HG03103 (cell line): ENCODE results near the gene KLHDC10.
A peak's percentile ranks its signal among the peaks of the same experiment; 100 is the strongest.
"Not testable (repeated sequence)": the region's sequence is repeated elsewhere in the genome, so short reads cannot be mapped to it uniquely, and the experiment has no call there.

ENCODE experiments used
- ATAC-seq: cut with Tn5 transposase; IDR thresholded peaks from one replicate; pipeline ENCODE4 v1.9.1; 2021; ENCODE audit warnings: low read depth; ENCODE audit not compliant: unreplicated experiment

KLHDC10 gene

DNA sequence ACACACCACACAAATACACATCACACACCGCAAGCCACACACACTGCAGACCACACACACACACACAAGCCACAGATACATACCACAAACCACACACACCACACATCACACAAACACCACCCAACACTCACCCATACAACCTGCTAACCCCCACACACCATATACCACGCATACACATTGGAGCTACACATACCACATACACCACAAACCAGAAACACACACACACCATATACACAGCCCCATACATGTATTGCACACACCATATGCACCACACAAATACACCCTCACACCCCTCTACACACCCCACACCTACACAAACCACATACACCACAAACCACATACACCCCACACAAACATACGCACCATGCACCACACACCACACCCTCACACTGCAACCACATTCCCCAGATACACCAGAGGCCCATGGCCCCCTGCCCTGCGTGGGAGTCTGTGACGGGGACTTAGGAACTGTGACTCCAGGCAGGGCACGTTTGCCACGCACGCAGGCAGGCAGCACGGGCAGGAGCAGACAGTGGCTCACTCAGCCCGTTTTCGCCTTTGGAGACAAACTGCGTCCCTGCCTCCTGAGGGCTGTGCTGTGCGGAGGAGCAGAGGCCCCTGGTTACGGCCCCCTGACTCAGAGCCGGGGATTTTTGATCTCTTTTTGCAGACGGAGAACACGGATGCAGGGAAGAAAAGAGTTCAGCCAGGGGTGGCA lies 82.3 kb downstream of the KLHDC10 start:
- ATAC-seq, result no peak

DNA sequence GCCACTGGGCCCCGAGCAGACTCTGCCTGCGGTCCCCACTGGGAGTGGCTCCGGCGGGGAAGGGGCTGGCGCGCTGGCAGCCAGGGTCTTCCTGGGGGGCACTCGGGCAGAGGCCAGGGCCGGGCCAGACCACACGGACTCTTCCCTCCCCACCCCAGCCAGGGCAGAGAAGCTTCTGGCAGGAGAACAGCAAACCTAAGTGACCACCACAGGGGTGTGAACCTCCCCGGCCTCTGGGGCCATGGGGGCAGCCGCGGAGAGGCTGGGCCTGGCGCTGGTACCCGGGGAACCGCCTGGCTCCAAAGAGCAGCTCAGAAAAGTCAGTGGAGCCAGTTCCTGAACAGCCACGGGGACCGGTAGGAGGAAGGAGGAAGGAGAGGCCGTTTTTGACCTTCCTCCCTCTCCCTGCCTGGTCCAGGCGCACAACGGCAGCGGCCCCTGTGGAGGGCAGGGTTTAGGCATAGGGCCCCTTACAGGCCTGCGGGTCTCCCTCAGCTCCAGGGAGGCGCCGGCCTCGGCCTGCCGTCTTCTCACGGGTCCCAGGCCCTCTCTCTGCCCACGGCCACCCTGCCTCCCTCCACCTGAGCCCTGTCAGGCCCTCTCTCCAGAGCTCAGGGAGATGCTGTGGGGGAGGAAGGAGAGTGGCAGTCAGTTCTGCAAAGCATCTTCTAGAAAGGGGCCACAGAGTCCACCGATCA lies 83.0 kb downstream of the KLHDC10 start:
- no peak for ATAC-seq

DNA sequence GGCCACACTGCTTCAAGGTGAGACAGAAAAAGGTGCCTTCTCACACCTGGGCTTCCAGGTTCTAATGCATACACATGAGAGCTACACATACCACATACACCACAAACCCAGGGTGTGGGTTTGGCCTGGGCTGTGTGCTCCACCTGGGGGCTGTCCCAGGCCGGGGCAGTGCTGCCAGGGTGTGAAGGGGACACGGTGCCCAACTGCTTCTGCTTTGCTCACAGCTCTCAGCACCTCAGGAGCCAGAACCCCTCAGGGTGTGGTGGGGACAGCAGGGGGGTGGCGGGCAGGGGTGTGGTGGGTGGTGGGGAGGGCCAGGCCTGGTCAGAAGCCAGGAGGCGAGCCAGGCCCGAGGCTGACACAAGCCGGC lies 83.8 kb downstream of the KLHDC10 start:
- no peak for ATAC-seq

DNA sequence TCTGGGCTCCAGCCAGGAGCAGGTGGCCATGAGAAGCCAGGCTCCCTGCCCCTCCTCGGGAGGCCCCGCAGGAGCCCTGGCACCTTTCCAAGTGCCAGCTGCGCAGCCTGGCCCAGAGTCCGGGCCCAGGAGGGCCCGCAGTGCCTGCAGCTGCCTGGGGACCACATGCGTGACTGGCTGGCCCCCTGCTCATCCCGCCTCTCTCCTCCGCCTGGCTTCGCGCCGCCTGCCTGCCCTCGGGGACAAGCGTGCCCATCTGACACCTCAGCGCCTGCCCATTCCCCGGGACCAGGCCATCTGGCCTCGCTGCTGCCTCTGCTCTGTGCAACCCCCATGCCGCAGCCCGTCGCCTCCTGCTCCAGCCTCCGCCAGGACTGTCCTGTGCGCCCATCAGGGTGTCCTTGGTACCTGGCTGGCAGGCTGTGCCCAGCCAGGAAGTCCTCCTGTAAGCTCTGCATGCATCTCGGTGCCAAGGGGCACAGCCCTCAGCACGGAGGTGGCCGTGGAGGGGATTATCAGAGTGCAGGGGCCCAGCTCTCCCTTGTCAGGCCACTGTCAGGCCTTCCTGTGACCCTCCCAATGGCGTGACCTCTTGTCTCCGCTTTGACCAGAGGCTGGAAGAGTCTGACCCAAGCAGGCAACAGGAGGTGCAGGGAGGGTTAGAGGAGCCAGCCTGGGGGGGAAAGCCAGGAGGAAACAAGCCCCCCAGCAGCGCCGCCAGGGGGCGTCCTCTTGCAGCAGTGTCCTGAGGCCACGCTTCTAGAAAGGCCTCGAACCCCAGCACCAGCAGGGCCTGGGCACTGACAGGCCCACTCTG lies 84.4 kb downstream of the KLHDC10 start:
- no peak for ATAC-seq

DNA sequence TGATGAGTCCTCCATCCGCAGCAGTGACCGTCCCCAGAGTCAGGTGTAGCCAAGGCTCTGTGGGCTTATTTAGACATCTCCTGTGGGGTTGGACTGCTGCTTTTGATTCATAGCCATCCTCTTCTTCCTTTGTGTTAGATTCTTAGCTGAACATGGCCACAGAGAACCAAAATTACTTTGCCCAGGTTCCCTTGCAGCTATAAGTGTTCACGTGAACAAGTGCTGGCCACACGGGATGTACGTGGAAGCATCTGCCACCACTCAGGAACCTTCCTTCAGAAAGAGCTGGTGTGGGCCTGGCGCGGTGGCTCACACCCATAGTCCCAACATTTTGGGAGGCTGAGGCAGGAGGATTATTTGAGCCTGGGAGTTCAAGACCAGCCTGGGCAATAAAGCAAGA lies 85.8 kb downstream of the KLHDC10 start:
- ATAC-seq, result no peak

DNA sequence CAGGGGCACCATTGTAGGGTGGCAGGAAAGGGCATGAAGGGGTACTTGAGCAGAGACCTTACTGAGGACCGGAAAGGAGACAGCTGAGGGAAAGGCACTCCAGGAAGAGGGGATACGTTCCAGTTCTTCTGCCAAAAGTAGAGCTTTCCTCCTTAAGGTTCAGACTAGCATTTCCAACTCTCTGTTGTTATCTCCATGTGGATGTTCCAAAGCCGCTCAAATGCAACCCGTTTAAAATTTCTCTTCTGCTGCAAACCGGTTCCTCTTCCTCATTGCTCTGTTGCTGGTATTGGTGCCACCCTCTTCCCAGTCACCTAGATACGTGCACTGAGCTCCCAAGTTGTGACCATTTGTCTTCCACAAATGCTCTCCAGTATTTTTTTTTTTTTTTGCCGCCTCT lies 87.4 kb downstream of the KLHDC10 start:
- no peak for ATAC-seq

DNA sequence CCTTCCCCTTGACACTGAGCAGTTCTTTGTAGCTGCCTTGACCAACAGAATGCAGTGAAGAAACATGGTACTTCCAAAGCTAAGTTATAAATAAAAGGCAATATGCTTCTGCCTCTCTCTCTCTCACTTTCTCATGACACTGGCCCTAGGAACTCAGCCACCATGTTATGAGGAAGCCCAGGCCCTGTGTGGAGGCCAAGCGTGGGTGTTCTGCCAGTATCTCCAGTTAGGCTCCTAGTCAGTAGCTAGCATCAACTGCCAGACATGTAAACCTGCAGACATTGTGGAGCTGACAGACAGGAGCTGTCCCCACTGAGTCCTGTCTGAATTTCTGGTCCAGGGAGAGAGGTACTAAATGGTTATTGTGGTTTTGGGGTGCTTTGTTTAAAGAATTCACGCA lies 89.7 kb downstream of the KLHDC10 start:
- ATAC-seq, result no peak

DNA sequence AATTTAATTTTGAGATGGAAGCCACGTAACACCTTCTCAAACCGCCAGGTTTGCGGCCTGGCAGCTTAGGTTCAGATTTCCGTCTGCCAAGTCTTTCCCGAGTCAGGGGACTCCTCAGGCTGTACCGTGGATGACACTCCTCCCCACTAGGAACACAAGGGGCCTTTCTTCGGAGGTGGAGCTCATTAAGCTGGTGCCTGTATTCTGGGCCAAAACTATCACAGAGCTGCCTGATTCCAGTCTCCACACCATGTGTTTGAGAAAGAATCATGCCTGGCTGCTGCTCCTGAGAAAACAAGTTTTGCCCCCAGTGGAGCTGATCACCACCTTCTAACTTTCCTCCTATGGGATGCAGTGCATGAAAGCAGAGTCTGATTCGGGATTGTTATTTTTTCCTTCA lies 90.1 kb downstream of the KLHDC10 start:
- ATAC-seq, result no peak

DNA sequence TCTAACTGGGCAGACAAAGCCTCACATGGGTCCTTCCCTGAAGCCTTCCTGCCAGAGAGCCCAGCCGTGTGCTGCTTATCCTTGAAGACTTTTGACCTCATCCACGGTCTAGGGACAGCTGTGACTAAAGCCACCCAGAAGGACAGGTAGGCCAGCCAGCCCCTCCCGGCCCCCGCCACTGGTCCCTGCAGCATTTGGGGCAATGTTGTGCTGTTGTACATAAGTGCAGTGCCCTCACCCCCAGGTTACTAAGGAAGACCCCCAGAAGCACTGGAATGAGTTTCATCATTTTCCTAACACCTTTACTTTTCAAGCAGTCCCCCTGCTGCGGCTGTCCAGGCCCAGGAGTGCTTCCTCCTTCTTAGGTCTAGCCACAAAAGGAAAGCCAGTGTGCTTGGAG lies 91.9 kb downstream of the KLHDC10 start:
- ATAC-seq, result no peak

DNA sequence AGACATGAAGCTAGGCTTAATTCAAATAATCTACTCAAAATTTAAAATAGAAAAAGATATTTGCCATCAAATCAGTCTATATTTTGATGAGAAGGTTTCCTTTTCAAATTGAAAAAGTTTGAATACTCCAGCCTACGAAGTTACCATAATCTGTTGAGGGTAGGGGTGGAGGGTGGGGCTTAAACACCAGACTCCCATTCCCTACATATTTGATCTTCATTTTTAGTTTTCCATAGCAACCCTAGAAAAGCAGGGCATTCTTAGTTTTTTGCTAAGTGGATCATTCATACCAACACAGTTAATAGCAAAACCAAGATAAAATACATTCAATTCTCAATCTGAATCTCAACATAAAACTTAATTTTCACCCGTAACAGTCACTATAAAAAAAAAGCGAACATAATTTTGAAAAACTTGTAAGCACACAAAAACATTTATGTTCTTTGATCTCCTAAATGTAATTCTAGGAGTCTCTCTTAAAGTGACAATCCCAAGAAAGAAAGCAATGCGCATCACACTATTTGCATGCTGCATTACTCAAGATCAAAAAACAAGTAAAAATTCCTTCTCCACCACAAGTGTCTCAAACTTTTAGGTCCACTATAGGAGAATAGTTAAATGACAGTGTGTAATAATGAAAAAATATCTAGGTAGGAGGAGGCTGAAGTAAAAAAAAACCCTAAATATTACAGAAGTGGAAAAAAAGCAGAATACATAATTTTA lies 104.1 kb downstream of the KLHDC10 start:
- no peak for ATAC-seq

DNA sequence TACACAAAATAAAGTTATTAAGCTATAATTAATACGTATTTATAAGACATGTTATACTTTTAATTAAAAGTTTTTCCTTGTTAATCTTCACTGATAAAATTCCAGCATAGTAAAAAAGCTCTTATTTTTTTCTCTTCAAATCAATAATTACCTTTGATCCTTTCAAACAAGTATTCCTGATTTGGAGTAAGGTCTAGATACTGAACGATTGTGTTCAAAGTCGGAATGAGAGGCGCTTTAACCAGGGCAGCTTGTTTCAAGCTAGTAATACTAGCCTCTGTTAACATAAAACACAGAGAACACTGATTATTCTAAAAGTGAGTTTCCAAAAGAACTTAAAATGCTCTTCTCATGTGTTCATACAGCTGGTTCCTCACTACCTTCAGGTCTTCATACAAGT lies 107.9 kb downstream of the KLHDC10 start:
- no peak for ATAC-seq

DNA sequence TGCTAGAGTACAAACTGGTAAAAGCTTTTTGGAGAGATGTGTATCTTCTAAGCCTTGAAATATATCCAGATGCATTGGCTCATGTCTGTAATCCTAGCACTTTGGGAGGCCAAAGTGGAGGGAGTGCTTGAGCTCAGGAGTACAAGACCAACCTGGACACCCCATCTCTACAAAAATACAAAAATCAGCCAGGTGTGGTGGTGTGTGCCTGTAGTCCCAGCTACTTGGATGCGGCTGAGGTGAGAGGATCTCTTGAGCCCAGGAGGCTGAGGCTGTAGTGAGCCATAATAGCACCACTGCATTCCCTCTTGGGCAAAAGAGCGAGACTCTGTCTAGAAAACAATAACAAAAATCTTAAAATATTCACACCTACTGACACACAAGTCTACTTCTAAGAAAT lies 109.3 kb downstream of the KLHDC10 start:
- ATAC-seq, result no peak

DNA sequence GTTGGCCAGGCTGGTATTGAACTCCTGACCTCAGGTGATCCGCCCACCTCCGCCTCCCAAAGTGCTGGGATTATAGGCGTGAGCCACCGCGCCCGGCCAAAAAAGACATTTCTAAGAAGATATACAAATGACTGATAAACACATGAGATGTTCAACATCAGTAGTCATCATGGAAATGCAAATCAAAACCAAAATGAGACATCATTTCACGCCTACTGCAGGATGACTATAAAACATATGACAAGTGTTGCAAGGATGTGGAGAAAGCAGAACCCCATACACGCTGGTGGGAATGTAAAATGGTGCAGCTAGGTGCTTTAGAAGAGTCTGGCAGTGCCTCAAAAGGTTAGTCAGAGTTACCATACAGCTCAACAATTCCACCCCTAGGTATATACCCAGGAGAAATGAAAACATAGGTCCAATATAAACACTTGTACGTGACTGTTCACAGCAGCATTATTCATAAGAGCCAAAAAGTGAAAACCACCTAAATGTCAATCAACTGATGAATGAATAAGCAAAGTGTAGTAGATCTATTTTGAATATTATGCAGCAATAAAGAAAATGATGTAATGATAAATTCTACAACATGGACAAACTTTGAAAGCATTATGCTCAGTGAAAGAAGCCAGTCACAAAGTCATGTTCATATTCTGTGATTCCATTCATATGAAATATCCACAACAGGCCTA lies 110.4 kb downstream of the KLHDC10 start:
- no peak for ATAC-seq

DNA sequence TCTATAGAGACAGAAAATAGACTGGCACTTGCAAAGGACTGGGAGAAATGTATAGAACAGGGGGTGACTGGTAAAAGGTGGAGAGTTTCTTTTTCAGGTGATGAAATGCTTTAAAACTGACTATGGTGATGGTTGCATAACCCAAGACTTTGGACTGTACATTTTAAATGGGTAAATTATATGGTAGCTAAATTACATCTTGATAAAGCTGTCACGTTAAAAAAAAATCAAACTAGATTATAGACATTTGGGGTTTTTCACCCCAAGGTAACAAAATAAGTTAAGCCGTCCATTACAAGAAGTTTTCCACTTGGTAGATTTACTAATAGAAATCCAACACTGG lies 110.9 kb downstream of the KLHDC10 start:
- ATAC-seq, result no peak

DNA sequence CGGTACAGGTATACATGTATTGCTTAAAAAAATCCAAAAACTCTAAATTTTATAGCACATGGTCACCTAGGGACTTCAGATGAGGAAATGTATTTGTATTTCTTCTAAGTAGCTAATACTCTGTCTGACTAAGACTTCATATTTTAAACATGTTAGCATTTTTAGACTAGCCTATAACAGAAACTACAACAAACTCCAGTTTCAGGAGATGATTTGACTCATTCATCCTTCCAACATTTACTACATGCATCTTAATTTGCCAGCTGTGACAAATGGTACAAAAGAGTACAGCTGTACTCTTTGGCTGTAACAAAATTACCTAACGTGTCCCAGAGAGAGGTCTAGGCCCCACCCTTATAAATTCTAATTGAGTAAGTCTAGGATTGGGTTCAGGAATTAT lies 112.7 kb downstream of the KLHDC10 start:
- peak; percentile 74 for ATAC-seq

DNA sequence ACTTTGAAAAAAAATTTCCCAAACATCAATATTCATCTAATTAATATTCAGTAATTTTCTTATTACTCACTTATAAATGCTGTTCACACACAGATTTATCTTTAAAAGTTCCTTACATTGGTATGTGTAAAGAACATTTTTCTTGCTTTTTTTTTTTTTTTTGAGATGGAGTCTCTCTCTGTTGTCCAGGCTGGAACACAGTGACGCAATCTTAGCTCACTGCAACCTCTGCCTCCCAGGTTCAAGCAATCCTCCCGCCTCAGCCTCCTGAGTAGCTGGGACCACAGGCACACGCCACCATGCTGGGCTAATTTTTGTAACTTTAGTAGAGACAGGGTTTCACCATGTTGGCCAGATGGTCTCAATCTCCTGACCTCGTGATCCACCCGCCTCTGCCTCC lies 114.0 kb downstream of the KLHDC10 start:
- ATAC-seq, result not testable (repeated sequence)
